Omental fat pad (tissue), 4 donors: Measurements from ENCODE around the gene MNAT1. TPM values are rescaled to one million over a fixed set of nuclear protein-coding genes. Genes with fewer than 3 reads are reported as not detected.

ENCODE experiments used
- ATAC-seq: fragments of 150-250 bp; one replicate; pipeline ENCODE4 v1.9.1; 2016; ENCODE audit warnings: mild to moderate bottlenecking, moderate library complexity; ENCODE audit not compliant: low FRiP score
- DNase-seq: peaks from one replicate; pipeline ENCODE4 v3.0.0-alpha.2; 2019; ENCODE audit warnings: low spot score
- total RNA-seq, 4 donors: library from RNA; depleted of rRNA; stranded (reverse); fragments of >200 nt; gene quantifications; one replicate each; pipeline ENCODE4 v1.1.0, GENCODE V29; 2016
- TF ChIP-seq, protein P1 (sequence below), 3 donors: fragments of 450-650 bp; IDR thresholded peaks; one replicate each; pipeline ENCODE4 v1.5.1; 2016 to 2017; ENCODE audit warnings: antibody characterized with exemption in 3 of 3, mild to moderate bottlenecking in 3 of 3, moderate library complexity in 2 of 3

Gene MNAT1
- total RNA-seq, 4 donors from 2014 or later = 20.4 to 35.4 (median 31.3) TPM

DNA sequence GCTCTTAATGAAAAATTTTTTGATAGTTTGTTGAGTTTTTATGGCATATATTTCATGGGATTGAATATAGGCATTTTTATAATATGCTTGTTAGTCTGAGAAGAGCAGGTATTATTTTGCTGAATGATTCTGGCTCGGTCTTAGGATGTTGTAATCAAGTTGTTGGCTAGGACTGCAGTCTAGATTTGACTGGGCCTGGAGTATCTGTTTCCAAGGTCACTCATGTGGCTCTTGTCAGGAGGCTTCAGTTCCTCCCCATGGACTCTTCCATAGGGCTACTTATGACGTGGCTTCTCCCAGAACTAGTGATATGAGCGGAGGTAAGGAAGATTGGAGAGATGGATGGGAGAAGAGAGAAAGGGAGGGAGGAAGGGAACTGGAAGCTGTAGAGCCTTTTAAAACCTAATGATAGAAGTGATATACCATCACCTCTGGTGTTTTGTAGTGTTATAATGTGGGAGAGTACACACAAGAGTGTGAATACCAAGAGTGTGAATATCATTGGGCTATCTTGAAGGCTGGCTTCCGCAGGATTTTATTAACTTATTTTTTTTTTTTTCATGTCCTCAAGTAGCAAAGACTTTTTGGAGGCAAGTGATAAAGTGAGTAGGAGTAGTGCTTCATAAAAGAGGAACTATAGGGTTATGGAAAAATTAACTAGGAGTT, 4.4 kb downstream of the MNAT1 start:
- DNase-seq (no peak), ATAC-seq (no peak)
- TF ChIP-seq, protein P1, sequence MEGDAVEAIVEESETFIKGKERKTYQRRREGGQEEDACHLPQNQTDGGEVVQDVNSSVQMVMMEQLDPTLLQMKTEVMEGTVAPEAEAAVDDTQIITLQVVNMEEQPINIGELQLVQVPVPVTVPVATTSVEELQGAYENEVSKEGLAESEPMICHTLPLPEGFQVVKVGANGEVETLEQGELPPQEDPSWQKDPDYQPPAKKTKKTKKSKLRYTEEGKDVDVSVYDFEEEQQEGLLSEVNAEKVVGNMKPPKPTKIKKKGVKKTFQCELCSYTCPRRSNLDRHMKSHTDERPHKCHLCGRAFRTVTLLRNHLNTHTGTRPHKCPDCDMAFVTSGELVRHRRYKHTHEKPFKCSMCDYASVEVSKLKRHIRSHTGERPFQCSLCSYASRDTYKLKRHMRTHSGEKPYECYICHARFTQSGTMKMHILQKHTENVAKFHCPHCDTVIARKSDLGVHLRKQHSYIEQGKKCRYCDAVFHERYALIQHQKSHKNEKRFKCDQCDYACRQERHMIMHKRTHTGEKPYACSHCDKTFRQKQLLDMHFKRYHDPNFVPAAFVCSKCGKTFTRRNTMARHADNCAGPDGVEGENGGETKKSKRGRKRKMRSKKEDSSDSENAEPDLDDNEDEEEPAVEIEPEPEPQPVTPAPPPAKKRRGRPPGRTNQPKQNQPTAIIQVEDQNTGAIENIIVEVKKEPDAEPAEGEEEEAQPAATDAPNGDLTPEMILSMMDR (IDR thresholded peaks at IDR 0.05) = no peak

DNA sequence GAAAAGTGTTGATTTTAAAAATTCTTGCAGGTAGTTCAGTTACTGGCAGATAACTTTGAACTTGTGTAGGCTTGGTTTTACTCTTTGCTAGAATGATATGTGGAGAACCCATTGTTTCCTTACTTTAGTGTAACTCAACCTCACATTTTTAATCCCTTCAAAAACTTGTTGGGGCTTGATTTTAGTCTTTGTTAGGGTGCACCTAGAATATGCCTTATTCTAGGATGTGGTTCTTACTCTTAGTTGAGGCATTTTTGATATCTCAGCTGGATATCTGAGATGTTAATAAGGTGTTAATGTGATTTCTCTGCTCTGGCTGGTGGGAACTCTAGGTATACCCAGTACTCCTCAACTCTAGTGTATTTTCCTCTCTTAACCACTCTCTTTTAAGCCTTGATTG, 10.0 kb downstream of the MNAT1 start:
- ATAC-seq (no peak), DNase-seq (no peak)
- TF ChIP-seq, protein P1 (IDR thresholded peaks at IDR 0.05) = no peak

DNA sequence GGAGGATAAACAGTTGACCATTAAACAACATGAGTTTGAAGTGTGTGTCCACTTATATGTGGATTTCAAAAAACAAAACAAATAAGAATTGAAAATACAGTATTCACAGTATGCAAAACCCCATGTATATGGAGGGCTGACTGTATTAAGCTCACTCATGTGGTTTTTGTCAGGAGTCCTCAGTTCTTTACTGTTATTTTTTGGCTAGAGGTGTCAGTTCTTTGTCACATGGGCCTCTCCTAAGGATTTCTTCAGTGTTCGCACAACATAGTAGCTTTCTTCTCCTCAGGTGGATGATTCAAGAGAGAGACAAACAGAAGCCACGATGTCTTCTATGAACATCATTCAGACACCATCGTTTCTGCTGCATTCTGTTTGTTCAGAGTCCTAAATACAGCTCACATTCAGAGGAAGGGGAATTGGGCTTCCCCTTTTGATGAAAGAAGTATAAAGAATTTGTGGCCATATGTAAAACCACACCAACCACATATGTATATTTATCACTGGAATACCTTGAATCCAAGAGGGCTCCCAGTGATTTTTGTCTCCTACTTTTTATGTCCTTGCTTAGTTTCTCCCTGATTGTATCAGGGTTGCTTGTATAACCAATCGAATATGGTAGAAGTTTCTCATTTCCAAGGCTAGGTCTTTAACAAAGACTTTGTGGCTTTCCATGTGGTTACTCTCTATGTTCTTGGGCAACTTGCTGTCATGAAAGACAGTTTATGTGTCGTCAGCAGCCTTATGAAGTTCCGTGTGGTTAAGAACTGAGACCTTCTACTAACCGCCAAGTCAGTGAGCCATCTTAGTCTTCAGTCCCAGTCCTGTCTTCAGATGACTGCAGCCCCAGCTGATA, 18.9 kb downstream of the MNAT1 start:
- no peak for ATAC-seq
- no peak for DNase-seq
- TF ChIP-seq, protein P1 (IDR thresholded peaks at IDR 0.05) = no peak

DNA sequence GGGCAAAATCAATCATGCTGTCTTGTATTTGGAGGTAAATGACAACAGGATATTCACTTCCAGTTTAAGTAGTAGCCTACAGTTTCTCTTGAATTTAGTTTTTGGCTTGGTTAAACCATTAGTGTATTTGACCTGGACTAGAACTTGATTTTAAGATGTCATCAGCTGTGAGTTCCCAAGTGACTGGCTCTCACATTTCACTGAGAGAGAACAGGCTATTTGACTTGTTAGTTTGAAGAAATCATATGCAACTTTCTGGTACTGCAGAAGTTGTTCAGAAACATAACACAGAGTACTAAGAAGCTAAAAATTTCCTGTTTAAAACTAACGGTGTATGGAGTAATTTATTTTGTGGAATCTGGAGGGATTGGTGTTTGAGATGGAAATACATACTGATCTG, 22.3 kb downstream of the MNAT1 start:
- TF ChIP-seq, protein P1 (IDR thresholded peaks at IDR 0.05) = no peak
- ATAC-seq = no peak
- DNase-seq = no peak

DNA sequence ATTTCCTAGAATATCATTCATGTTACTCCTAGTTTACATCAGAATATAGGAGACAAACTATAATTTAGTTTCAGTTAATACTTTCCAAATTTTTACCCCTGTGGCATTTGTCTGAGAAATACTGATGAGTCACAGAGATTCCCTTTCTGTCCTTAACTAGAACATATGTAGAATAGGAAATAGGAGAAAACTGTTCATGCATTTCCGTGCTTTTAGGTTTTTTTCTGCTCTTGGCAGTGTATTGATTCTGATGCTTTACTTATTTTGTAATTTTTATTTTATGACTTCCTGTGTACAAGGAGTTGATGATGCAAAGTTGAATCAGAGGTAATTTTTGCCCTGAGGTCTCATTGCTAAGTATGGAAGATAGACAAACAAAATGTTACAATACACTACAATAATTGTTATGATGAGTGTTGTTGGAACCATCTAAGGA, 23.0 kb downstream of the MNAT1 start:
- DNase-seq = no peak
- ATAC-seq = no peak
- TF ChIP-seq, protein P1 (IDR thresholded peaks at IDR 0.05) = no peak

DNA sequence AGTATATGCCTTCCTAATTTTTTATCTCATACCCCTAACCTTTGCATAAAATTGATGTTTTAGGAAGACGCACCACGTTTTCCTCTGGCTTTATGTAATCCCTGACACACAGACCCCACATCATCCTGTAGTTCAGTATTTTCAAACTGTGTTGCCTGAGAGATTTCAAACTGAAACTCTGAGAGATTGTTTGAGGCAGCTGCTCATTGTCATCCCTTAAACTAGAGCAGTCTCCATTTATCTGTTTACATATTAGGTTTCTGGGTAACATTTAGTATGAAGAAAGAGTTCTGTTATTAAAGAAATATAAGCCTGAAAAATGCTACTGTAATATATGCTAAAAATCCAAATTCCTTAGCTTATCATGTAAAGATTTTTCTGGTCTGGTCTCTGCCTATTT, 24.3 kb downstream of the MNAT1 start:
- TF ChIP-seq, protein P1 (IDR thresholded peaks at IDR 0.05) = no peak
- ATAC-seq (no peak), DNase-seq (no peak)
